ENCODE data around the gene ETV6.
"Not testable (repeated sequence)": the region's sequence is repeated elsewhere in the genome, so short reads cannot be mapped to it uniquely, and the experiment has no call there.

The ETV6 gene

GRCh38 chr12:11672256-11673191 is 23.1 kb downstream of the ETV6 start:
- no peak for DNase-seq

GRCh38 chr12:11673666-11674461 is 24.4 kb downstream of the ETV6 start:
- no peak for DNase-seq

- no peak for DNase-seq
These were observed 25.5 kb downstream of the ETV6 start for GRCh38 chr12:11674894-11675390.

GRCh38 chr12:11676052-11676451 is 26.6 kb downstream of the ETV6 start:
- DNase-seq = no peak

GRCh38 chr12:11677093-11677492 is 27.6 kb downstream of the ETV6 start:
- no peak for DNase-seq

GRCh38 chr12:11677752-11678151 is 28.3 kb downstream of the ETV6 start:
- no peak for DNase-seq

- no peak for DNase-seq
These were observed 29.3 kb downstream of the ETV6 start for GRCh38 chr12:11678781-11679180.

- no peak for DNase-seq
These were observed 31.7 kb downstream of the ETV6 start for GRCh38 chr12:11681207-11681606.

- DNase-seq = not testable (repeated sequence)
These were observed 32.2 kb downstream of the ETV6 start for GRCh38 chr12:11681695-11682094.

GRCh38 chr12:11684393-11684792 is 34.9 kb downstream of the ETV6 start:
- DNase-seq = no peak

GRCh38 chr12:11684811-11685210 is 35.3 kb downstream of the ETV6 start:
- no peak for DNase-seq

GRCh38 chr12:11685316-11685715 is 35.8 kb downstream of the ETV6 start:
- no peak for DNase-seq

- no peak for DNase-seq
These were observed 36.2 kb downstream of the ETV6 start for GRCh38 chr12:11685716-11686115.

- DNase-seq = no peak
These were observed 36.6 kb downstream of the ETV6 start for GRCh38 chr12:11686120-11686519.

- no peak for DNase-seq
These were observed 38.1 kb downstream of the ETV6 start for GRCh38 chr12:11687528-11687927.

GRCh38 chr12:11688379-11688778 is 38.9 kb downstream of the ETV6 start:
- DNase-seq = no peak

GRCh38 chr12:11688831-11689230 is 39.4 kb downstream of the ETV6 start:
- DNase-seq = no peak

GRCh38 chr12:11689591-11690186 is 40.2 kb downstream of the ETV6 start:
- no peak for DNase-seq

- no peak for DNase-seq
These were observed 43.6 kb downstream of the ETV6 start for GRCh38 chr12:11693067-11693466.

- no peak for DNase-seq
These were observed 44.1 kb downstream of the ETV6 start for GRCh38 chr12:11693601-11694000.

GRCh38 chr12:11694528-11694927 is 45.1 kb downstream of the ETV6 start:
- DNase-seq = no peak

GRCh38 chr12:11695321-11695720 is 45.8 kb downstream of the ETV6 start:
- DNase-seq = no peak

GRCh38 chr12:11696084-11696483 is 46.6 kb downstream of the ETV6 start:
- no peak for DNase-seq
